Measurements from ENCODE around the gene MGMT.

GRCh38 chr10:129511758-129512157 is 44.7 kb downstream of the MGMT start:
- TF ChIP-seq, protein P1, sequence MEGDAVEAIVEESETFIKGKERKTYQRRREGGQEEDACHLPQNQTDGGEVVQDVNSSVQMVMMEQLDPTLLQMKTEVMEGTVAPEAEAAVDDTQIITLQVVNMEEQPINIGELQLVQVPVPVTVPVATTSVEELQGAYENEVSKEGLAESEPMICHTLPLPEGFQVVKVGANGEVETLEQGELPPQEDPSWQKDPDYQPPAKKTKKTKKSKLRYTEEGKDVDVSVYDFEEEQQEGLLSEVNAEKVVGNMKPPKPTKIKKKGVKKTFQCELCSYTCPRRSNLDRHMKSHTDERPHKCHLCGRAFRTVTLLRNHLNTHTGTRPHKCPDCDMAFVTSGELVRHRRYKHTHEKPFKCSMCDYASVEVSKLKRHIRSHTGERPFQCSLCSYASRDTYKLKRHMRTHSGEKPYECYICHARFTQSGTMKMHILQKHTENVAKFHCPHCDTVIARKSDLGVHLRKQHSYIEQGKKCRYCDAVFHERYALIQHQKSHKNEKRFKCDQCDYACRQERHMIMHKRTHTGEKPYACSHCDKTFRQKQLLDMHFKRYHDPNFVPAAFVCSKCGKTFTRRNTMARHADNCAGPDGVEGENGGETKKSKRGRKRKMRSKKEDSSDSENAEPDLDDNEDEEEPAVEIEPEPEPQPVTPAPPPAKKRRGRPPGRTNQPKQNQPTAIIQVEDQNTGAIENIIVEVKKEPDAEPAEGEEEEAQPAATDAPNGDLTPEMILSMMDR (IDR thresholded peaks at IDR 0.05; ENCODE audit: low read length) = no peak
- no peak for TF ChIP-seq EZH2 (optimal IDR thresholded peaks at IDR 0.05; ENCODE audit: low read depth, low read length)
